SU-DHL-6 (cell line): Measurements from ENCODE around the gene PDP2.
A peak's percentile ranks its signal among the peaks of the same experiment; 100 is the strongest.

Experiments
- H2AFZ ChIP-seq: fragments of 200-600 bp; sonication (generic); 2 replicates; pipeline ENCODE4 v1.6.1; 2014; ENCODE audit warnings: low read depth, mild to moderate bottlenecking, moderate library complexity, mixed read lengths, antibody characterized with exemption, low read length; ENCODE audit not compliant: severe bottlenecking
- H3F3A ChIP-seq: fragments of 200-600 bp; shearing (Covaris generic); 2 replicates; pipeline ENCODE4 v1.6.0; 2016; ENCODE audit warnings: antibody characterized with exemption, mild to moderate bottlenecking; ENCODE audit not compliant: insufficient read depth
- H3K27ac ChIP-seq: fragments of 200-600 bp; sonication (generic); 2 replicates; pipeline ENCODE4 v1.5.1; 2016; ENCODE audit warnings: low read depth, mild to moderate bottlenecking, low read length, moderate library complexity, mixed read lengths
- H3K27me3 ChIP-seq: fragments of 200-600 bp; sonication (generic), shearing (Covaris generic); 2 replicates; pipeline ENCODE4 v1.6.0; 2014; ENCODE audit warnings: mild to moderate bottlenecking, low read length
- H3K36me3 ChIP-seq: fragments of 200-600 bp; sonication (generic); 2 replicates; pipeline ENCODE4 v1.6.1; 2014; ENCODE audit warnings: mild to moderate bottlenecking, low read length, mixed read lengths
- H3K4me2 ChIP-seq: fragments of 300-600, 200-600 bp; shearing (Covaris generic), sonication (generic); 2 replicates; pipeline ENCODE4 v1.6.0; 2014; ENCODE audit warnings: low read length, low read depth, mild to moderate bottlenecking; ENCODE audit not compliant: poor library complexity, severe bottlenecking
- H3K4me3 ChIP-seq: fragments of 200-600 bp; sonication (generic); 2 replicates; pipeline ENCODE4 v1.5.1; 2014; ENCODE audit warnings: antibody characterized with exemption, low read length, mild to moderate bottlenecking, mixed read lengths; ENCODE audit not compliant: insufficient read depth, poor library complexity, severe bottlenecking
- H3K79me2 ChIP-seq: fragments of 200-600 bp; sonication (generic); 2 replicates; pipeline ENCODE4 v1.6.1; 2014; ENCODE audit warnings: mild to moderate bottlenecking, low read length, moderate library complexity; ENCODE audit not compliant: insufficient read depth
- H3K9ac ChIP-seq: fragments of 200-600 bp; sonication (generic); 2 replicates; pipeline ENCODE4 v1.7.0; 2014; ENCODE audit warnings: mild to moderate bottlenecking, low read length
- H3K9me2 ChIP-seq: fragments of 200-600 bp; sonication (generic); replicated peaks from 2 replicates; pipeline ENCODE4 v1.6.1; 2014; ENCODE audit warnings: low read length; ENCODE audit not compliant: insufficient read depth
- H3K9me3 ChIP-seq: fragments of 200-600 bp; sonication (generic); 2 replicates; pipeline ENCODE4 v1.6.1; 2014; ENCODE audit warnings: low read length, mixed read lengths; ENCODE audit not compliant: insufficient read depth
- H4K20me1 ChIP-seq: fragments of 200-600 bp; sonication (generic); 2 replicates; pipeline ENCODE4 v1.6.1; 2014; ENCODE audit warnings: low read depth, mild to moderate bottlenecking, antibody characterized with exemption, low read length, moderate library complexity, mixed read lengths
- EZH2phosphoT487 ChIP-seq: fragments of 200-600 bp; sonication (generic), shearing (Covaris generic); conservative IDR thresholded peaks from 2 replicates; pipeline ENCODE4 v1.6.1; 2018; ENCODE audit warnings: mild to moderate bottlenecking, antibody characterized with exemption, low read length, moderate library complexity, mixed read lengths
- TF ChIP-seq, protein P1 (sequence below): fragments of 200-600 bp; sonication (generic); IDR thresholded peaks from one replicate; pipeline ENCODE4 v1.5.1; 2017; ENCODE audit warnings: antibody characterized with exemption, mild to moderate bottlenecking, low read length, moderate library complexity; ENCODE audit not compliant: insufficient read depth, poor library complexity, severe bottlenecking

The PDP2 gene

GRCh38 chr16:66925322-66925840 is 45.1 kb downstream of the PDP2 start, which contains the start of gene RRAD:
TSS of gene RRAD (minus strand) at chr16:66925535. CDS start at chr16:66925179, 356 bp downstream.
- Histone ChIP-seq H3K9me3 (no peaks in the 10 kb centered on the region), H3K27me3 (no peaks in the 10 kb centered on the region), H3F3A (no peaks in the 10 kb centered on the region), H2AFZ (no peak within 1 kb of the TSS), H3K36me3 (no peaks in the 10 kb centered on the region), H4K20me1 (no peaks in the 10 kb centered on the region), H3K9ac (peak within 1 kb of the TSS; percentile 27), H3K4me3 (peak within 1 kb of the TSS; percentile 34), H3K9me2 (no peaks in the 10 kb centered on the region), H3K4me2 (peak within 1 kb of the TSS; percentile 56), H3K79me2 (no peaks in the 10 kb centered on the region), H3K27ac (no peak within 1 kb of the TSS)
- peak; percentile 13; the same call in 1 of the 2 replicates for TF ChIP-seq EZH2phosphoT487
- TF ChIP-seq, protein P1, sequence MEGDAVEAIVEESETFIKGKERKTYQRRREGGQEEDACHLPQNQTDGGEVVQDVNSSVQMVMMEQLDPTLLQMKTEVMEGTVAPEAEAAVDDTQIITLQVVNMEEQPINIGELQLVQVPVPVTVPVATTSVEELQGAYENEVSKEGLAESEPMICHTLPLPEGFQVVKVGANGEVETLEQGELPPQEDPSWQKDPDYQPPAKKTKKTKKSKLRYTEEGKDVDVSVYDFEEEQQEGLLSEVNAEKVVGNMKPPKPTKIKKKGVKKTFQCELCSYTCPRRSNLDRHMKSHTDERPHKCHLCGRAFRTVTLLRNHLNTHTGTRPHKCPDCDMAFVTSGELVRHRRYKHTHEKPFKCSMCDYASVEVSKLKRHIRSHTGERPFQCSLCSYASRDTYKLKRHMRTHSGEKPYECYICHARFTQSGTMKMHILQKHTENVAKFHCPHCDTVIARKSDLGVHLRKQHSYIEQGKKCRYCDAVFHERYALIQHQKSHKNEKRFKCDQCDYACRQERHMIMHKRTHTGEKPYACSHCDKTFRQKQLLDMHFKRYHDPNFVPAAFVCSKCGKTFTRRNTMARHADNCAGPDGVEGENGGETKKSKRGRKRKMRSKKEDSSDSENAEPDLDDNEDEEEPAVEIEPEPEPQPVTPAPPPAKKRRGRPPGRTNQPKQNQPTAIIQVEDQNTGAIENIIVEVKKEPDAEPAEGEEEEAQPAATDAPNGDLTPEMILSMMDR: no peak

GRCh38 chr16:66926171-66926947 is 46.0 kb downstream of the PDP2 start:
- no peaks in the 10 kb centered on the region for H3F3A ChIP-seq
- no peak for TF ChIP-seq EZH2phosphoT487
- TF ChIP-seq, protein P1: no peak
- no peak overlapping the region for H3K9ac ChIP-seq
- H2AFZ ChIP-seq: no peak overlapping the region
- H3K9me2 ChIP-seq: no peaks in the 10 kb centered on the region
- no peak overlapping the region for H3K4me3 ChIP-seq
- no peaks in the 10 kb centered on the region for H3K27me3 ChIP-seq
- H3K36me3 ChIP-seq: no peaks in the 10 kb centered on the region
- no peak overlapping the region for H3K27ac ChIP-seq
- H4K20me1 ChIP-seq: no peaks in the 10 kb centered on the region
- H3K4me2 ChIP-seq: no peak overlapping the region
- H3K79me2 ChIP-seq: no peaks in the 10 kb centered on the region
- H3K9me3 ChIP-seq: no peaks in the 10 kb centered on the region

DNA sequence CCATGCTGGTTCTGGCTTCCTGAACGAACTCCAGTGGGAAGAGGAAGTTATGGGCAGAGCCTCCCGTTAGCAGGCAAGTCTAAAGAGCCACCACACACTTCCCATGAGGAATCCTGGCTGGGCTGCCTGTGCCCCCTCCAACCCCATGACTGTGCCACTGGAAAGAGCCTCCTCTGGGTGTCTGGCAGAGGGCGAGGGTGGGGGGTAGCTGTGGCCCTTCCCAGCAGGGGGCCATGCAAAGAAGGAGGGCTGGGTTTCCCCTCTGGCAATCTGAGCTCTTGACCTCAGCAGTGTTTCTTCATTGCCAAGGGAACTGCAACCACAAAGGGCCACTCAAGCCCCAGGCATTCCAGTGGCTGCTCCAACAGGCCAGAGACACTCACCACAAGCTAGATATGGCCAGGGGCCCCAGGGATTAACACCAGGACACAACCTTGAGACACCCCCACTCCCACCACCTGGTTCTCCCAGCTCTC is 46.7 kb downstream of the PDP2 start:
- H3K36me3 ChIP-seq: no peaks in the 10 kb centered on the region
- H3K27me3 ChIP-seq: no peaks in the 10 kb centered on the region
- no peaks in the 10 kb centered on the region for H3K9me3 ChIP-seq
- no peak overlapping the region for H3K4me3 ChIP-seq
- H3K9me2 ChIP-seq: no peaks in the 10 kb centered on the region
- H3F3A ChIP-seq: 0 out of 2 replicates have a peak, but pooled peaks cover 3% of the 10 kb centered on the region
- no peaks in the 10 kb centered on the region for H4K20me1 ChIP-seq
- no peak overlapping the region for H3K4me2 ChIP-seq
- no peaks in the 10 kb centered on the region for H3K79me2 ChIP-seq
- H2AFZ ChIP-seq: no peak overlapping the region
- H3K9ac ChIP-seq: no peak overlapping the region
- TF ChIP-seq, protein P1: no peak
- no peak for TF ChIP-seq EZH2phosphoT487
- H3K27ac ChIP-seq: no peak overlapping the region
